H1 (cell line): ENCODE data around the gene MTX1. TPM values are rescaled to one million over a fixed set of nuclear protein-coding genes. Genes with fewer than 3 reads are reported as not detected.

Experiments
- CBX8 ChIP-seq: fragments of 300-800, 300-1000 bp; sonication (generic); IDR thresholded peaks from 2 replicates; pipeline ENCODE4 v1.7.1; 2016; ENCODE audit warnings: low read depth, low read length, borderline replicate concordance
- CEBPB ChIP-seq: IDR thresholded peaks from 2 replicates; pipeline ENCODE4 v1.6.1; 2012; ENCODE audit warnings: low read depth, low read length
- CREB1 ChIP-seq: IDR thresholded peaks from 2 replicates; pipeline ENCODE4 v1.6.1; 2012; ENCODE audit warnings: inconsistent platforms
- KDM4A ChIP-seq: IDR thresholded peaks from one replicate; pipeline ENCODE4 v1.7.1; 2012; ENCODE audit warnings: low read depth, mild to moderate bottlenecking, moderate library complexity, low read length, inconsistent platforms; ENCODE audit not compliant: severe bottlenecking
- POU5F1 ChIP-seq: IDR thresholded peaks from 2 replicates; pipeline ENCODE4 v1.6.1; 2011; ENCODE audit warnings: low read depth, mild to moderate bottlenecking, low read length, moderate library complexity
- RBBP5 ChIP-seq: IDR thresholded peaks from 2 replicates; pipeline ENCODE4 v1.7.1; 2012; ENCODE audit warnings: low read depth, mild to moderate bottlenecking, inconsistent platforms, low read length, moderate library complexity, borderline replicate concordance
- SAP30 ChIP-seq: fragments of 300-600 bp; sonication (generic); IDR thresholded peaks from 2 replicates; pipeline ENCODE4 v1.7.1; 2012; ENCODE audit warnings: low read length, moderate library complexity, mild to moderate bottlenecking, inconsistent platforms; ENCODE audit not compliant: insufficient read depth, insufficient replicate concordance
- polyA plus RNA-seq, 7 experiments: library from polyadenylated mRNA; depleted of rRNA in 3 of 7; stranded (reverse) in 5 of 7; unstranded in 2 of 7; fragments of >200 nt in 5 of 7; fragments of 200-250 nt in 2 of 7; gene quantifications; 1 replicate in 5 of 7; 2 replicates in 1 of 7; 4 replicates in 1 of 7; pipeline versions ENCODE4 v1.2.1 to v1.2.3, GENCODE V29; 2011 to 2013; ENCODE audit warnings: missing spikeins in 2 of 7, mixed read lengths in 2 of 7
- total RNA-seq: library from RNA; stranded (reverse); fragmentation: NEBNext Ultra II Directional; extraction: Animal tissue kit (Norgen Biotek cat#: 25700); gene quantifications from 2 replicates; pipeline ENCODE4 v1.2.1, GENCODE V29; 2021
- TF ChIP-seq, protein P1 (sequence below), 3 experiments: IDR thresholded peaks; 1 replicate in 2 of 3; 2 replicates in 1 of 3; pipeline versions ENCODE4 v1.5.1 to v1.6.1; 2011; ENCODE audit warnings: low read length in 3 of 3, mild to moderate bottlenecking in 3 of 3, inconsistent platforms in 2 of 3, low read depth in 1 of 3, moderate library complexity in 1 of 3; ENCODE audit not compliant: insufficient read depth in 1 of 3; ENCODE audit errors: control extremely low read depth in 1 of 3

MTX1 gene
- total and polyA plus RNA-seq, 2 of the 8 experiments (the other 6 are each of a cell fraction or from before 2014, with no cell fraction given): 47.9 to 131 TPM

DNA sequence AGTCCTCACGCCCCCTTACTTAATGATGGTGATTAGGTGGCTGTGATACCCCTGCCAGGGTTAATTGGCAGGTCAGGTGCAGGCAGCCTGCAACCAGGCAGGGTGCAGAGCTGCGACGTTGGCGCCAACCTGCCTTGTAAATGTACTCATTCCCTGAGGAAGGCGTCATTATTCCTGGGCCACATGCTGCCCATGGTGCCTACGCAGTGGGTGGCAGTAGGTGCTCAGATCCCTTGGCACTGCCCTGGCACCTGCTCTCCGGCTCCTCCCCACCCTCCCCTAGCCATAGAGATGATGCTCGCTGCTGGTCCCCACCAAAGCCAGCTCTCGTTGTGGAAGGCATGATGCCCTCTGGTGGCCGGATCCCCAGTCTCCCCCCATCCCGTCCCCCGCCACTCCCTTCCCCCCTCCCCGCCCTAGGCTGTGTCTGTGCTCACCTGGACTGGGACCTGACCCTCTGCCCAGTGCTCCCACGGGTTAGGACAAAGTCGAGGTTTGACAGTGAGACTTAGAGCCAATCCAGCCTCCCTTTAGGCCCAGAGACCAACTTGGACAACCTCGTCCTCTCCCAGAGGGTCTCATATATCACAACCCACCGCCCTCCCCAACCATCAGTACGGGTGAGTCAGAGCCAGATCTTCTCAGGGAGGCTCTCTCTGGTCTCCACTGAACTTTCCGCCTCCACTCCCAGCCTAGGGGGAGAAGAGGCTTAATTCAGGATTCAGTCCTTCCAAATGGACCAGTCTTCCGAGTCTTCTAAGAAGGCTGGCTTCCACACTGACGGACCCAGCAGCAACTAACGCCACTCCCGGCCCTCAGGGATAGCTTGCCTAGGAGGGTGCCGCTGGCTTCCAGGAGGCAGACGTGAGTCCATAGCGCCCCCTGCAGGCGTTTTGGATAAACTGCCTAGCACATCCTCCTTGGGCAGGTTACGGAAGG lies 41.1 kb upstream of the MTX1 start (continued):
- TF ChIP-seq SAP30 (peak; percentile 51), CBX8 (no peak), POU5F1 (no peak), CREB1 (peak; percentile 37; the same call in 1 of the 2 replicates), RBBP5 (0 out of 2 replicates have a peak, but pooled peaks have one; percentile 21), KDM4A (peak; percentile 70), CEBPB (no peak)
- TF ChIP-seq, protein P1, sequence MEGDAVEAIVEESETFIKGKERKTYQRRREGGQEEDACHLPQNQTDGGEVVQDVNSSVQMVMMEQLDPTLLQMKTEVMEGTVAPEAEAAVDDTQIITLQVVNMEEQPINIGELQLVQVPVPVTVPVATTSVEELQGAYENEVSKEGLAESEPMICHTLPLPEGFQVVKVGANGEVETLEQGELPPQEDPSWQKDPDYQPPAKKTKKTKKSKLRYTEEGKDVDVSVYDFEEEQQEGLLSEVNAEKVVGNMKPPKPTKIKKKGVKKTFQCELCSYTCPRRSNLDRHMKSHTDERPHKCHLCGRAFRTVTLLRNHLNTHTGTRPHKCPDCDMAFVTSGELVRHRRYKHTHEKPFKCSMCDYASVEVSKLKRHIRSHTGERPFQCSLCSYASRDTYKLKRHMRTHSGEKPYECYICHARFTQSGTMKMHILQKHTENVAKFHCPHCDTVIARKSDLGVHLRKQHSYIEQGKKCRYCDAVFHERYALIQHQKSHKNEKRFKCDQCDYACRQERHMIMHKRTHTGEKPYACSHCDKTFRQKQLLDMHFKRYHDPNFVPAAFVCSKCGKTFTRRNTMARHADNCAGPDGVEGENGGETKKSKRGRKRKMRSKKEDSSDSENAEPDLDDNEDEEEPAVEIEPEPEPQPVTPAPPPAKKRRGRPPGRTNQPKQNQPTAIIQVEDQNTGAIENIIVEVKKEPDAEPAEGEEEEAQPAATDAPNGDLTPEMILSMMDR (IDR thresholded peaks at IDR 0.05; ENCODE audit: control extremely low read depth in 1 of 3, insufficient read depth in 1 of 3, low read depth in 1 of 3, low read length in 3 of 3): peak in 2 of 3 experiments; percentile 98 to 99; a peak in 3 of 4 replicates
- TF ChIP-seq, all 59 proteins: peak for 10
